OCI-LY1 (cell line): Measurements from ENCODE around the gene TRIM40.

Experiments
- CTCF ChIP-seq: fragments of 200-600 bp; sonication (generic), shearing (Covaris generic); IDR thresholded peaks from 2 replicates; pipeline ENCODE4 v1.5.1; 2017; ENCODE audit warnings: mild to moderate bottlenecking, antibody characterized with exemption, low read length, moderate library complexity, mixed read lengths
- EZH2 ChIP-seq: fragments of 200-600 bp; sonication (generic), shearing (Covaris generic); IDR thresholded peaks from 2 replicates; pipeline ENCODE4 v1.8.0; 2017; ENCODE audit warnings: borderline replicate concordance, mixed run types, mild to moderate bottlenecking, antibody characterized with exemption, low read length, moderate library complexity, mixed read lengths

DNA sequence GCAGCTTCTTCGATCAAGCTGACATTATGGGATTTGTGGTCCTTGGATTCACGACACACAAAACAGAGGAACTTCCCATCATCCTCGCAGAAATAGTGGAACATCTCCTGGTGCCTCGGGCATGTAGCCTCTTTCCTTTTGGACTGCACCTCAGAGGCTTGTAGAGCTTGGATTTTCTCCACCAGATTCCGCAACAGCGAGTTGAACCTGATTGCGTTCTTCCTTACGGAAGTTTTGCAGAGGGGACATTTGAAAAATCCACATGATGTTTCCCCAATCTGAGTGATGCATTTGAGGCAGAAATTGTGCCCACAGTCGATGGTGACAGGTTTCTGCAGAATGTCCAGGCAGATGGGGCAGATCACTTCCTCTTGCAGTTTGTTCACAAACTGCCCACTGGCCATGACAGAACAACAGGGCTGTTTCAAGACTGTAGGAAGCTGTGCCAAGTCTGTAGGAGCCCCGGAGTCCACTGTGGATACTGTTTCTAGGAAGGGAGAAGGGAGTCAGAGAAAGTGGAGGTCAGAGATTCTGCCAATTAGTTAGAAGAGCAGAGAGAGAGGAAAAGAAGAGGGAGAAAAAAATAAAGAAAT is 23.4 kb upstream of the TRIM40 start:
- TF ChIP-seq CTCF (no peak), EZH2 (no peak)
